GM23338 (cell line): ENCODE data around the gene GNG7. TPM values are rescaled to one million over a fixed set of nuclear protein-coding genes. Genes with fewer than 3 reads are reported as not detected.

Experiments used
- ATAC-seq: fragments of 200-7000 bp; cut with Tn5 transposase; 3 replicates; pipeline ENCODE4 v1.9.1; 2020
- DNase-seq: peaks from one replicate; pipeline ENCODE4 v3.0.0-alpha.2; 2015; ENCODE audit warnings: low spot score
- H2AFZ ChIP-seq: fragments of 200-600 bp; sonication (generic); 2 replicates; pipeline ENCODE4 v1.8.0; 2016; ENCODE audit warnings: antibody characterized with exemption, mild to moderate bottlenecking, moderate library complexity
- H3F3A ChIP-seq: fragments of 200-600 bp; sonication (generic); replicated peaks from 2 replicates; pipeline ENCODE4 v1.8.0; 2017; ENCODE audit warnings: antibody characterized with exemption, mixed run types, low read depth
- H3K27ac ChIP-seq: fragments of 200-600 bp; sonication (generic); 2 replicates; pipeline ENCODE4 v1.6.1; 2016; ENCODE audit warnings: low read depth
- H3K27me3 ChIP-seq: fragments of 200-600 bp; sonication (generic); 2 replicates; pipeline ENCODE4 v1.8.0; 2016; ENCODE audit warnings: mild to moderate bottlenecking, mixed run types, moderate library complexity; ENCODE audit not compliant: insufficient read depth
- H3K36me3 ChIP-seq: fragments of 200-600 bp; sonication (generic); 2 replicates; pipeline ENCODE4 v1.8.0; 2016; ENCODE audit warnings: mild to moderate bottlenecking; ENCODE audit not compliant: insufficient read depth
- H3K4me1 ChIP-seq: fragments of 200-600 bp; sonication (generic); 2 replicates; pipeline ENCODE4 v1.8.0; 2016; ENCODE audit warnings: mild to moderate bottlenecking, moderate library complexity; ENCODE audit not compliant: insufficient read depth
- H3K4me2 ChIP-seq: fragments of 200-600 bp; sonication (generic); 2 replicates; pipeline ENCODE4 v1.7.1; 2017; ENCODE audit warnings: mixed run types
- H3K4me3 ChIP-seq: fragments of 200-600 bp; sonication (generic); 2 replicates; pipeline ENCODE4 v1.6.1; 2016; ENCODE audit warnings: mixed run types
- H3K79me2 ChIP-seq: fragments of 200-600 bp; sonication (generic); replicated peaks from 2 replicates; pipeline ENCODE4 v1.8.0; 2017; ENCODE audit warnings: mild to moderate bottlenecking; ENCODE audit not compliant: insufficient read depth
- H3K9me2 ChIP-seq: fragments of 200-600 bp; sonication (generic); 2 replicates; pipeline ENCODE4 v1.8.0; 2017; ENCODE audit not compliant: insufficient read depth
- H4K20me1 ChIP-seq: fragments of 200-600 bp; sonication (generic); replicated peaks from 2 replicates; pipeline ENCODE4 v1.8.0; 2017; ENCODE audit warnings: mild to moderate bottlenecking; ENCODE audit not compliant: insufficient read depth
- H3K27ac Mint-ChIP-seq: 2 replicates; pipeline ENCODE4 v1.8.0; 2020; ENCODE audit warnings: inconsistent platforms, mild to moderate bottlenecking, moderate library complexity, mixed read lengths
- H3K27me3 Mint-ChIP-seq: 3 replicates; pipeline ENCODE4 v1.8.0; 2022; ENCODE audit warnings: low read depth, mild to moderate bottlenecking, moderate library complexity, mixed read lengths, inconsistent platforms; ENCODE audit not compliant: insufficient read depth, poor library complexity
- H3K36me3 Mint-ChIP-seq: 3 replicates; pipeline ENCODE4 v1.8.0; 2021; ENCODE audit warnings: low read depth, mild to moderate bottlenecking, inconsistent platforms, moderate library complexity, mixed read lengths
- H3K4me1 Mint-ChIP-seq: 3 replicates; pipeline ENCODE4 v1.8.0; 2020; ENCODE audit warnings: mild to moderate bottlenecking, inconsistent platforms, mixed read lengths
- H3K4me3 Mint-ChIP-seq: 3 replicates; pipeline ENCODE4 v1.8.0; 2021; ENCODE audit warnings: moderate library complexity, mild to moderate bottlenecking, inconsistent platforms, mixed read lengths
- H3K9me3 Mint-ChIP-seq: 3 replicates; pipeline ENCODE4 v1.8.0; 2020; ENCODE audit warnings: moderate library complexity, mild to moderate bottlenecking, inconsistent platforms, mixed read lengths
- CREB1 ChIP-seq: fragments of 250-450 bp; sonication (Bioruptor Pico); IDR thresholded peaks from 2 replicates; pipeline ENCODE4 v1.5.0; 2020; ENCODE audit warnings: low read depth, mild to moderate bottlenecking, moderate library complexity
- EZH2 ChIP-seq: fragments of 200-600 bp; sonication (generic); IDR thresholded peaks from one replicate; pipeline ENCODE4 v1.8.0; 2017; ENCODE audit warnings: antibody characterized with exemption, mild to moderate bottlenecking, low read depth; ENCODE audit not compliant: unreplicated experiment
- EZH2phosphoT487 ChIP-seq: fragments of 200-600 bp; sonication (generic); IDR thresholded peaks from one replicate; pipeline ENCODE4 v1.8.1; 2018; ENCODE audit warnings: antibody characterized with exemption; ENCODE audit not compliant: unreplicated experiment
- JUNB ChIP-seq: IDR thresholded peaks from one replicate; pipeline ENCODE4 v1.6.1; 2016; ENCODE audit warnings: antibody characterized with exemption; ENCODE audit not compliant: unreplicated experiment
- NANOG ChIP-seq: IDR thresholded peaks from 2 replicates; pipeline ENCODE4 v1.6.1; 2016; ENCODE audit warnings: antibody characterized with exemption, borderline replicate concordance
- POLR2AphosphoS5 ChIP-seq: IDR thresholded peaks from 2 replicates; pipeline ENCODE4 v1.6.1; 2016; ENCODE audit warnings: antibody characterized with exemption, low read depth
- STAT1 ChIP-seq: IDR thresholded peaks from one replicate; pipeline ENCODE4 v1.6.1; 2016; ENCODE audit warnings: antibody characterized with exemption; ENCODE audit not compliant: unreplicated experiment
- ZNF114 ChIP-seq: fragments of 250-450 bp; sonication (Bioruptor Pico); IDR thresholded peaks from 2 replicates; pipeline ENCODE4 v1.5.0; 2020; ENCODE audit warnings: mild to moderate bottlenecking, moderate library complexity
- ZNF331 ChIP-seq: fragments of 250-450 bp; sonication (Bioruptor Pico); IDR thresholded peaks from 2 replicates; pipeline ENCODE4 v1.5.0; 2020; ENCODE audit warnings: low read depth, mild to moderate bottlenecking, moderate library complexity
- polyA plus RNA-seq: library from polyadenylated mRNA; unstranded; fragments of >200 nt; fragmentation: Nextera tagmentation; extraction: Ambion mirVana; gene quantifications from 2 replicates; pipeline ENCODE4 v1.2.1, GENCODE V29; 2016
- total RNA-seq: library from RNA; depleted of rRNA; stranded (reverse); fragments of >200 nt; shearing (Covaris generic); gene quantifications from 2 replicates; pipeline ENCODE4 v1.2.3, GENCODE V29; 2014
- TF ChIP-seq, protein P1 (sequence below), 2 experiments: fragments of 200-600 bp in 1 of 2; sonication (generic) in 1 of 2; conservative IDR thresholded peaks; 2 replicates each; pipeline versions ENCODE4 v1.5.1 to v1.6.1; 2016 to 2017; ENCODE audit warnings: antibody characterized with exemption in 2 of 2, low read depth in 2 of 2, mild to moderate bottlenecking in 2 of 2, moderate library complexity in 1 of 2
- TF ChIP-seq, protein P2 (sequence below): fragments of 250-450 bp; sonication (Bioruptor Pico); IDR thresholded peaks from 2 replicates; pipeline ENCODE4 v1.5.0; 2020; ENCODE audit warnings: mild to moderate bottlenecking, moderate library complexity
- TF ChIP-seq, protein P3 (sequence below): IDR thresholded peaks from 2 replicates; pipeline ENCODE4 v1.6.1; 2016; ENCODE audit warnings: antibody characterized with exemption

The GNG7 gene
- total and polyA plus RNA-seq, 2 experiments from 2014 or later = 5.1 to 5.4 TPM

DNA sequence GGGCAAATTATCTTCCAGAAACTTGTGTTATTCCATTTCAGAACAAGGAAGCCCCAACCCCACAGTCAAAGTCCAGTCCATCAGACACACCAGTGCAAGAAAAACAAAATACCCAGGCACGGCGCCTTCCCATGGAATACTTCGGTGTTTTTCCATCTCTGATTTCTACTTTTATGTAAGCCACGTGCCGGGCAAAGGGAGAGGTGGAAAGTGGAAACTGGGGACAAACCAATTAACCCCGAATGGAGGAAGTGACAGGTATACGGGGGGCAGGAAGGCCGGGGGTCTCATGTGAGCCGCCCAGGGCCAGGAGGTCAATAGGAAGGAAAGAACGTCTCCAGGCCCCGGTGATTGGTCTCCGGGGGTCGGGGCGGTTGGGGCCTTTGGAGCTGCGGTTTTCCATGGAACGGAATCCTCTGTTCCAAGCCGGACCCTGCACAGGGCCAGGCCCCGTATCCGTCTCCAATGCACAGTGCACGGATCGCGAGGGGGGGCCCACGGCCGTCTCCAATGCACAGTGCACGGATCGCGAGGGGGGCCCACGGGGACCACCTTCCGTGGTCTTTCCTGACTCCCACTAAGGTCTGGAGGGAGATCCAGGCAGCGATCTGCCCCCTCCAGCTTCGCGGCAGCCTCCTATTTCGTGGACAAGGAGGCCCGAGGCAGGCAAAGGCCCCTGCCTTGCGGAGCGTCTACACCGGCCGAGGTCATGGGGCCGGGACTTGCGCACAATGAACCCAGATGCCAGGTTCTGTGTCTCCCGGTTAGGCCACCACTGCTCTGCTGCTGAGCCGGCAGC lies 146.9 kb downstream of the GNG7 start:
- H3K9me2 ChIP-seq = no peaks in the 10 kb centered on the region
- no peak overlapping the region for H3K4me2 ChIP-seq
- Mint-ChIP-seq H3K27ac (no peak overlapping the region), H3K4me1 (peaks cover 9% of the 10 kb centered on the region), H3K36me3 (no peaks in the 10 kb centered on the region), H3K9me3 (no peaks in the 10 kb centered on the region), H3K4me3 (no peak overlapping the region), H3K27me3 (peaks cover 5% of the 10 kb centered on the region)
- no peak for TF ChIP-seq EZH2
- TF ChIP-seq JUNB = no peak
- TF ChIP-seq NANOG = no peak
- H3K36me3 ChIP-seq = no peaks in the 10 kb centered on the region
- 0 out of 2 replicates have a peak, but pooled peaks cover 8% of the 10 kb centered on the region for H3F3A ChIP-seq
- H4K20me1 ChIP-seq = no peaks in the 10 kb centered on the region
- H3K4me3 ChIP-seq = no peak overlapping the region
- H3K27me3 ChIP-seq = no peaks in the 10 kb centered on the region
- H3K79me2 ChIP-seq = no peaks in the 10 kb centered on the region
- ATAC-seq = no peak
- H2AFZ ChIP-seq = no peak overlapping the region
- H3K27ac ChIP-seq = no peak overlapping the region
- DNase-seq = no peak
- H3K4me1 ChIP-seq = no peaks in the 10 kb centered on the region

DNA sequence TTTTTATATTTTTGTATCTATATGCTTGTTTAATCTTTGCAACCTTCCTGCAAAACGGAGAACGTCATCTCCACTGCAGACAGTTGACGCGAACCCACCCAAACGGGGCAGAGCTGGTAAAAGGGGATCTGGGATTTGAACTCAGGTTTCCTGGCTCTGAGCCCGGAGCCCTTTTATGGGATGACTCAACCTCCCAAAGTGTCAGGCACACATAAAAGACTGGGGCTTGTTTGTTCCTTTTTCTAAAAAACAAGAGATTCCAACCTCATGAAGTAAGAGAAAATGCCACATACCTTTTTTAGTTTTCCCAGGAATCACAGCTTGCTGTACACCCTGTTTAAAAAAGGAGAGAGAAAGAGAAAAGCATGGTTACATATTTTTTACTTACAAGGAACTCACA lies 147.6 kb downstream of the GNG7 start:
- ATAC-seq (no peak), DNase-seq (no peak)
- no peaks in the 10 kb centered on the region for H3K36me3 ChIP-seq
- H3K79me2 ChIP-seq = no peaks in the 10 kb centered on the region
- H3K36me3 Mint-ChIP-seq = no peaks in the 10 kb centered on the region
- no peak overlapping the region for H3K4me3 ChIP-seq
- H3K9me2 ChIP-seq = no peaks in the 10 kb centered on the region
- H3K4me2 ChIP-seq = no peak overlapping the region
- H3K4me1 ChIP-seq = no peaks in the 10 kb centered on the region
- H3K9me3 Mint-ChIP-seq = no peaks in the 10 kb centered on the region; the same call in 2 of the 3 replicates
- no peak overlapping the region for H3K27ac ChIP-seq
- H3K4me1 Mint-ChIP-seq = peaks cover 6% of the 10 kb centered on the region
- H3F3A ChIP-seq = 0 out of 2 replicates have a peak, but pooled peaks cover 8% of the 10 kb centered on the region
- H4K20me1 ChIP-seq = no peaks in the 10 kb centered on the region
- no peak overlapping the region for H3K4me3 Mint-ChIP-seq
- H3K27me3 Mint-ChIP-seq = peaks cover 5% of the 10 kb centered on the region
- no peak overlapping the region for H2AFZ ChIP-seq
- H3K27ac Mint-ChIP-seq = no peak overlapping the region
- H3K27me3 ChIP-seq = no peaks in the 10 kb centered on the region
- no peak for TF ChIP-seq JUNB
- TF ChIP-seq ZNF331 (CRISPR knock-in tag) = no peak
- TF ChIP-seq, protein P1, sequence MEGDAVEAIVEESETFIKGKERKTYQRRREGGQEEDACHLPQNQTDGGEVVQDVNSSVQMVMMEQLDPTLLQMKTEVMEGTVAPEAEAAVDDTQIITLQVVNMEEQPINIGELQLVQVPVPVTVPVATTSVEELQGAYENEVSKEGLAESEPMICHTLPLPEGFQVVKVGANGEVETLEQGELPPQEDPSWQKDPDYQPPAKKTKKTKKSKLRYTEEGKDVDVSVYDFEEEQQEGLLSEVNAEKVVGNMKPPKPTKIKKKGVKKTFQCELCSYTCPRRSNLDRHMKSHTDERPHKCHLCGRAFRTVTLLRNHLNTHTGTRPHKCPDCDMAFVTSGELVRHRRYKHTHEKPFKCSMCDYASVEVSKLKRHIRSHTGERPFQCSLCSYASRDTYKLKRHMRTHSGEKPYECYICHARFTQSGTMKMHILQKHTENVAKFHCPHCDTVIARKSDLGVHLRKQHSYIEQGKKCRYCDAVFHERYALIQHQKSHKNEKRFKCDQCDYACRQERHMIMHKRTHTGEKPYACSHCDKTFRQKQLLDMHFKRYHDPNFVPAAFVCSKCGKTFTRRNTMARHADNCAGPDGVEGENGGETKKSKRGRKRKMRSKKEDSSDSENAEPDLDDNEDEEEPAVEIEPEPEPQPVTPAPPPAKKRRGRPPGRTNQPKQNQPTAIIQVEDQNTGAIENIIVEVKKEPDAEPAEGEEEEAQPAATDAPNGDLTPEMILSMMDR (conservative IDR thresholded peaks at IDR 0.05; ENCODE audit: low read depth in 2 of 2) = no peak
- TF ChIP-seq, protein P2, sequence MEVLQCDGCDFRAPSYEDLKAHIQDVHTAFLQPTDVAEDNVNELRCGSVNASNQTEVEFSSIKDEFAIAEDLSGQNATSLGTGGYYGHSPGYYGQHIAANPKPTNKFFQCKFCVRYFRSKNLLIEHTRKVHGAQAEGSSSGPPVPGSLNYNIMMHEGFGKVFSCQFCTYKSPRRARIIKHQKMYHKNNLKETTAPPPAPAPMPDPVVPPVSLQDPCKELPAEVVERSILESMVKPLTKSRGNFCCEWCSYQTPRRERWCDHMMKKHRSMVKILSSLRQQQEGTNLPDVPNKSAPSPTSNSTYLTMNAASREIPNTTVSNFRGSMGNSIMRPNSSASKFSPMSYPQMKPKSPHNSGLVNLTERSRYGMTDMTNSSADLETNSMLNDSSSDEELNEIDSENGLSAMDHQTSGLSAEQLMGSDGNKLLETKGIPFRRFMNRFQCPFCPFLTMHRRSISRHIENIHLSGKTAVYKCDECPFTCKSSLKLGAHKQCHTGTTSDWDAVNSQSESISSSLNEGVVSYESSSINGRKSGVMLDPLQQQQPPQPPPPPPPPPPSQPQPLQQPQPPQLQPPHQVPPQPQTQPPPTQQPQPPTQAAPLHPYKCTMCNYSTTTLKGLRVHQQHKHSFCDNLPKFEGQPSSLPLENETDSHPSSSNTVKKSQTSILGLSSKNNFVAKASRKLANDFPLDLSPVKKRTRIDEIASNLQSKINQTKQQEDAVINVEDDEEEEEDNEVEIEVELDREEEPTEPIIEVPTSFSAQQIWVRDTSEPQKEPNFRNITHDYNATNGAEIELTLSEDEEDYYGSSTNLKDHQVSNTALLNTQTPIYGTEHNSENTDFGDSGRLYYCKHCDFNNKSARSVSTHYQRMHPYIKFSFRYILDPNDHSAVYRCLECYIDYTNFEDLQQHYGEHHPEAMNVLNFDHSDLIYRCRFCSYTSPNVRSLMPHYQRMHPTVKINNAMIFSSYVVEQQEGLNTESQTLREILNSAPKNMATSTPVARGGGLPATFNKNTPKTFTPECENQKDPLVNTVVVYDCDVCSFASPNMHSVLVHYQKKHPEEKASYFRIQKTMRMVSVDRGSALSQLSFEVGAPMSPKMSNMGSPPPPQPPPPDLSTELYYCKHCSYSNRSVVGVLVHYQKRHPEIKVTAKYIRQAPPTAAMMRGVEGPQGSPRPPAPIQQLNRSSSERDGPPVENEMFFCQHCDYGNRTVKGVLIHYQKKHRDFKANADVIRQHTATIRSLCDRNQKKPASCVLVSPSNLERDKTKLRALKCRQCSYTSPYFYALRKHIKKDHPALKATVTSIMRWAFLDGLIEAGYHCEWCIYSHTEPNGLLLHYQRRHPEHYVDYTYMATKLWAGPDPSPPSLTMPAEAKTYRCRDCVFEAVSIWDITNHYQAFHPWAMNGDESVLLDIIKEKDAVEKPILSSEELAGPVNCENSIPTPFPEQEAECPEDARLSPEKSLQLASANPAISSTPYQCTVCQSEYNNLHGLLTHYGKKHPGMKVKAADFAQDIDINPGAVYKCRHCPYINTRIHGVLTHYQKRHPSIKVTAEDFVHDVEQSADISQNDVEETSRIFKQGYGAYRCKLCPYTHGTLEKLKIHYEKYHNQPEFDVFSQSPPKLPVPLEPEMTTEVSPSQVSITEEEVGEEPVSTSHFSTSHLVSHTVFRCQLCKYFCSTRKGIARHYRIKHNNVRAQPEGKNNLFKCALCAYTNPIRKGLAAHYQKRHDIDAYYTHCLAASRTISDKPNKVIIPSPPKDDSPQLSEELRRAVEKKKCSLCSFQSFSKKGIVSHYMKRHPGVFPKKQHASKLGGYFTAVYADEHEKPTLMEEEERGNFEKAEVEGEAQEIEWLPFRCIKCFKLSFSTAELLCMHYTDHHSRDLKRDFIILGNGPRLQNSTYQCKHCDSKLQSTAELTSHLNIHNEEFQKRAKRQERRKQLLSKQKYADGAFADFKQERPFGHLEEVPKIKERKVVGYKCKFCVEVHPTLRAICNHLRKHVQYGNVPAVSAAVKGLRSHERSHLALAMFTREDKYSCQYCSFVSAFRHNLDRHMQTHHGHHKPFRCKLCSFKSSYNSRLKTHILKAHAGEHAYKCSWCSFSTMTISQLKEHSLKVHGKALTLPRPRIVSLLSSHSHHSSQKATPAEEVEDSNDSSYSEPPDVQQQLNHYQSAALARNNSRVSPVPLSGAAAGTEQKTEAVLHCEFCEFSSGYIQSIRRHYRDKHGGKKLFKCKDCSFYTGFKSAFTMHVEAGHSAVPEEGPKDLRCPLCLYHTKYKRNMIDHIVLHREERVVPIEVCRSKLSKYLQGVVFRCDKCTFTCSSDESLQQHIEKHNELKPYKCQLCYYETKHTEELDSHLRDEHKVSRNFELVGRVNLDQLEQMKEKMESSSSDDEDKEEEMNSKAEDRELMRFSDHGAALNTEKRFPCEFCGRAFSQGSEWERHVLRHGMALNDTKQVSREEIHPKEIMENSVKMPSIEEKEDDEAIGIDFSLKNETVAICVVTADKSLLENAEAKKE (CRISPR knock-in tag) = no peak
- no peak for TF ChIP-seq CREB1 (CRISPR knock-in tag)
- no peak for TF ChIP-seq ZNF114 (CRISPR knock-in tag)
- TF ChIP-seq NANOG = no peak
- TF ChIP-seq POLR2AphosphoS5 = no peak
- no peak for TF ChIP-seq STAT1
- TF ChIP-seq, protein P3, sequence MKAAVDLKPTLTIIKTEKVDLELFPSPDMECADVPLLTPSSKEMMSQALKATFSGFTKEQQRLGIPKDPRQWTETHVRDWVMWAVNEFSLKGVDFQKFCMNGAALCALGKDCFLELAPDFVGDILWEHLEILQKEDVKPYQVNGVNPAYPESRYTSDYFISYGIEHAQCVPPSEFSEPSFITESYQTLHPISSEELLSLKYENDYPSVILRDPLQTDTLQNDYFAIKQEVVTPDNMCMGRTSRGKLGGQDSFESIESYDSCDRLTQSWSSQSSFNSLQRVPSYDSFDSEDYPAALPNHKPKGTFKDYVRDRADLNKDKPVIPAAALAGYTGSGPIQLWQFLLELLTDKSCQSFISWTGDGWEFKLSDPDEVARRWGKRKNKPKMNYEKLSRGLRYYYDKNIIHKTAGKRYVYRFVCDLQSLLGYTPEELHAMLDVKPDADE = no peak
- no peak for TF ChIP-seq EZH2phosphoT487
- no peak for TF ChIP-seq EZH2
